GM19239 (cell line): Measurements from ENCODE around the gene TMEM39A.

ENCODE experiments used
- DNase-seq: peaks from one replicate; pipeline ENCODE4 v3.0.0; 2011; ENCODE audit warnings: low spot score; ENCODE audit not compliant: insufficient read length
- FAIRE-seq: peaks from 2 replicates; lab custom pipeline; 2011; peaks lifted over from hg19 to GRCh38; lab: Jason Lieb, UNC

TMEM39A gene

GRCh38 chr3:119457246-119457645 lies 6.2 kb downstream of the TMEM39A start:
- DNase-seq (no peak), FAIRE-seq (no peak)

- no peak for FAIRE-seq
Measured at GRCh38 chr3:119456469-119456868, 6.9 kb downstream of the TMEM39A start.

GRCh38 chr3:119453822-119454221 lies 9.6 kb downstream of the TMEM39A start:
- no peak for FAIRE-seq
- DNase-seq, result no peak

More at GRCh38 chr3:119456469-119456868, 6.9 kb downstream of the TMEM39A start:
- DNase-seq, result no peak

GRCh38 chr3:119444590-119444989 lies 18.8 kb downstream of the TMEM39A start:
- DNase-seq (no peak), FAIRE-seq (no peak)

- DNase-seq (no peak), FAIRE-seq (no peak)
Measured at GRCh38 chr3:119443179-119443578, 20.2 kb downstream of the TMEM39A start.

GRCh38 chr3:119437691-119438258 lies 25.6 kb downstream of the TMEM39A start:
- FAIRE-seq, result no peak

GRCh38 chr3:119436977-119437376 lies 26.4 kb downstream of the TMEM39A start:
- no peak for FAIRE-seq
- DNase-seq, result no peak

More at GRCh38 chr3:119437691-119438258, 25.6 kb downstream of the TMEM39A start:
- no peak for DNase-seq

GRCh38 chr3:119434703-119435102 lies 28.7 kb downstream of the TMEM39A start:
- DNase-seq (no peak), FAIRE-seq (no peak)

GRCh38 chr3:119433613-119434325 lies 29.6 kb downstream of the TMEM39A start:
- no peak for DNase-seq

GRCh38 chr3:119428538-119428937 lies 34.9 kb downstream of the TMEM39A start:
- FAIRE-seq (no peak), DNase-seq (no peak)

More at GRCh38 chr3:119433613-119434325, 29.6 kb downstream of the TMEM39A start:
- no peak for FAIRE-seq

GRCh38 chr3:119427669-119428068 lies 35.7 kb downstream of the TMEM39A start:
- FAIRE-seq, result no peak
- no peak for DNase-seq

- no peak for FAIRE-seq
- no peak for DNase-seq
Measured at GRCh38 chr3:119420196-119420595, 43.2 kb downstream of the TMEM39A start.

- DNase-seq, result no peak
- no peak for FAIRE-seq
Measured at GRCh38 chr3:119418641-119419040, 44.8 kb downstream of the TMEM39A start.

GRCh38 chr3:119417771-119418512 lies 45.5 kb downstream of the TMEM39A start:
- DNase-seq (no peak), FAIRE-seq (no peak)

- DNase-seq (no peak), FAIRE-seq (no peak)
Measured at GRCh38 chr3:119416873-119417272, 46.5 kb downstream of the TMEM39A start.

GRCh38 chr3:119413603-119414280 lies 49.7 kb downstream of the TMEM39A start:
- DNase-seq (no peak), FAIRE-seq (no peak)

GRCh38 chr3:119409844-119410243 lies 53.6 kb downstream of the TMEM39A start:
- no peak for FAIRE-seq
- no peak for DNase-seq

GRCh38 chr3:119408243-119408950 lies 55.0 kb downstream of the TMEM39A start:
- DNase-seq, result no peak
- FAIRE-seq, result no peak

- DNase-seq (no peak), FAIRE-seq (no peak)
Measured at GRCh38 chr3:119405315-119405714, 58.1 kb downstream of the TMEM39A start.

- no peak for FAIRE-seq
- no peak for DNase-seq
Measured at GRCh38 chr3:119403201-119403600, 60.2 kb downstream of the TMEM39A start.
